BE2C (cell line): ENCODE results near the gene BAIAP2L1.

Experiments
- DNase-seq: peaks from one replicate; pipeline ENCODE4 v3.0.0-alpha.2; 2020
- H3K27me3 ChIP-seq: fragments of 250-450 bp; sonication (Bioruptor Pico); 2 replicates; pipeline ENCODE4 v1.5.1; 2020; ENCODE audit warnings: mild to moderate bottlenecking
- H3K36me3 ChIP-seq: fragments of 250-450 bp; sonication (Bioruptor Pico); 2 replicates; pipeline ENCODE4 v1.5.1; 2020; ENCODE audit warnings: mild to moderate bottlenecking
- H3K4me1 ChIP-seq: fragments of 250-450 bp; sonication (Bioruptor Pico); 2 replicates; pipeline ENCODE4 v1.5.1; 2020
- H3K4me3 ChIP-seq: 2 replicates; pipeline ENCODE4 v1.5.1; 2011; ENCODE audit warnings: low read depth, low read length
- H3K9me3 ChIP-seq: fragments of 250-450 bp; sonication (Bioruptor Pico); 2 replicates; pipeline ENCODE4 v1.5.1; 2020
- CTCF ChIP-seq: IDR thresholded peaks from 2 replicates; pipeline ENCODE4 v1.5.1; 2012; ENCODE audit warnings: mild to moderate bottlenecking, low read depth, low read length

BAIAP2L1 gene

DNA sequence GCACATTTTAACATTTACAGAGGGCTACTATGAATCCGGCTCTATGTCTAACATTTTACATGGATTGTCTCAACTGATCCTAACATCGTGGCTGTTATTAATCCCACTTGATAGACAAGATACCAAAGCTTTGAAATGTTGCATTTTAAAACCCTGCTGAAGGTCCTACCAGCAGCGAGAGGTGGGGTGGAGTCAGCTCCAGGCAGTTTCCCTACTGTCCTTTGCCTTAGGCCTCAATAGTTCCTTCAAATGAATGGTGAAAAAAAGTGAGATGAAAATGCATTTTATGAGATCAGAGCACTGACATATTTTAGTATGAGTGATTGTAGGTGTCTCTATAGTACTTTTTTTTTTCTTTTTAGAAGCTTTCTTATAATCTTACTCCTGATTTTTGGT is 26.6 kb downstream of the BAIAP2L1 start:
- no peaks in the 10 kb centered on the region for H3K27me3 ChIP-seq
- H3K4me3 ChIP-seq: no peak overlapping the region
- no peak for TF ChIP-seq CTCF
- no peak for DNase-seq
- H3K4me1 ChIP-seq: no peaks in the 10 kb centered on the region
- H3K36me3 ChIP-seq: no peaks in the 10 kb centered on the region
- H3K9me3 ChIP-seq: no peaks in the 10 kb centered on the region

DNA sequence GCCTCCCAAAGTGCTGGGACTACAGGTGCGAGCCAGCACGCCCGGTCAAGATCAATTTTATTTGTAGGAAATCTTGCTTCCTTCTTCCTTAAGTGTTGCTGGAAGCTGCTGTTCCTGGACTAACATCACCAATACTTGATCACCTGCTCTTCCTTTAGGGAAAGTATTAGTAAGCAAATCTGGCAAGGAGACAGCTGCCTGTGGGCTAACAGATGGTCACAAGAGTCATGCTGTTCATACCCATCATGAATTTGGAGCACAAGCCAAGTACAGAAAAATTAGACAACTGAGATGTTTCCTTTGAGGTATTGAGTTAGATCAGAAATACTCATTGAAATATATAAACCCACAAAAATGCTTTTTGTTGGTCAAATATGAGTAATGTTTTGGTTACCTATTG is 27.9 kb downstream of the BAIAP2L1 start:
- Histone ChIP-seq H3K9me3 (no peaks in the 10 kb centered on the region), H3K27me3 (no peaks in the 10 kb centered on the region), H3K36me3 (no peaks in the 10 kb centered on the region), H3K4me3 (no peak overlapping the region), H3K4me1 (no peaks in the 10 kb centered on the region)
- no peak for DNase-seq
- no peak for TF ChIP-seq CTCF

- no peak overlapping the region for H3K4me3 ChIP-seq
- no peak for DNase-seq
- H3K27me3 ChIP-seq: no peaks in the 10 kb centered on the region
- H3K36me3 ChIP-seq: no peaks in the 10 kb centered on the region
- no peak for TF ChIP-seq CTCF
- H3K9me3 ChIP-seq: no peaks in the 10 kb centered on the region
- no peaks in the 10 kb centered on the region for H3K4me1 ChIP-seq
These were observed 31.2 kb downstream of the BAIAP2L1 start for GRCh38 chr7:98369726-98370125.

DNA sequence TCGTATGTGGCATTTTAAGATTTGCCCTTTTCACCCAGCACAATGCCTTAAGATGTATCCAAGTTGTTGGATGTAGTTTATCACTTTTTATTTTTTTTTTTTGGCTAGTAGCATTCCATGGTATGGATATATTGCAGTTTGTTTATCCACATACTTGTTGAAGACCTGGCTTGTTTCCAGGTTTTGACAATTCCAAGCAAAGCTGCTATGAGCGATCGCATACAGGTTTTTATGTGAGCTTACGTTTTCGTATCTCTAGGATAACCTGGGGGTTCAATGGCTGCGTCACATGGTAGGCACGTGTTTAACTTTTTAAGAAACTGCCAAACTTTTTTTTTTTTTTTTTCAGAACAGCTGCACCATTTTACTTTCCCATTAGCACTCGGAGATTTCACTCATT is 32.2 kb downstream of the BAIAP2L1 start:
- no peaks in the 10 kb centered on the region for H3K4me1 ChIP-seq
- DNase-seq: no peak
- H3K27me3 ChIP-seq: no peaks in the 10 kb centered on the region
- no peaks in the 10 kb centered on the region for H3K9me3 ChIP-seq
- H3K36me3 ChIP-seq: no peaks in the 10 kb centered on the region
- no peak overlapping the region for H3K4me3 ChIP-seq
- TF ChIP-seq CTCF: no peak

DNA sequence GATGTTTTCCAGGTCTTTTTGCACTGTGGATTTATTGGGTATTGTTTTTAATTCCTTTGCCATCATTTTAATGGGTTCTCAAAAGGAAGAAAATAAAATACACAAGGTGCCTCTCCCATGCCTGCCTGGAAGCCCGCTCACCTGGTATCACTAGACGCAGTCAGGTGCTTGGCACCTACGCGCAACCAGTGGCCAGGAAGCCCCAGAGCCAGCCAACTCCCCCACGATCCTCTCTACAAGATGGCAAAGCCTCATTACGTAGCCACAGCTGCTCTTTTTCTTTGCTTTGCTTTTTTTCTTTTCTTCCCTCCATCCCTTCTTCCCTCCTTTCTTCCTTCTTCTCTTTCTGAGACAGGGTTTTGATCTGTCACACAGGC is 34.3 kb downstream of the BAIAP2L1 start:
- H3K4me3 ChIP-seq: no peak overlapping the region
- no peaks in the 10 kb centered on the region for H3K9me3 ChIP-seq
- no peak for TF ChIP-seq CTCF
- no peaks in the 10 kb centered on the region; the same call in 1 of the 2 replicates for H3K36me3 ChIP-seq
- H3K27me3 ChIP-seq: no peaks in the 10 kb centered on the region
- DNase-seq: no peak
- no peaks in the 10 kb centered on the region for H3K4me1 ChIP-seq

GRCh38 chr7:98365863-98366561 is 34.9 kb downstream of the BAIAP2L1 start:
- H3K9me3 ChIP-seq: no peaks in the 10 kb centered on the region
- no peak overlapping the region for H3K4me3 ChIP-seq
- no peaks in the 10 kb centered on the region for H3K4me1 ChIP-seq
- H3K36me3 ChIP-seq: no peaks in the 10 kb centered on the region; the same call in 1 of the 2 replicates
- no peak for TF ChIP-seq CTCF
- no peaks in the 10 kb centered on the region for H3K27me3 ChIP-seq
- no peak for DNase-seq
